Liver (tissue), 9 donors: ENCODE measurements around the gene BGN. TPM values are rescaled to one million over a fixed set of nuclear protein-coding genes. Genes with fewer than 3 reads are reported as not detected.

Source experiments
- DNase-seq: peaks from one replicate; pipeline ENCODE4 v3.0.0-alpha.2; 2017; ENCODE audit warnings: low spot score
- H3K27ac ChIP-seq, 2 donors: one replicate each; pipeline ENCODE4 v1.7.0; 2013; ENCODE audit warnings: inconsistent platforms in 2 of 2, low read length in 2 of 2, control low read depth in 1 of 2, low read depth in 1 of 2, mild to moderate bottlenecking in 1 of 2
- H3K27me3 ChIP-seq, 4 donors: one replicate each; pipeline versions ENCODE4 v1.6.1 to v1.7.0; 2013; ENCODE audit warnings: low read length in 3 of 4, inconsistent platforms in 1 of 4, mild to moderate bottlenecking in 1 of 4, moderate library complexity in 1 of 4; ENCODE audit not compliant: control insufficient read depth in 4 of 4, insufficient read depth in 4 of 4
- H3K36me3 ChIP-seq, 4 donors: one replicate each; pipeline versions ENCODE4 v1.6.1 to v1.7.0; 2013; ENCODE audit warnings: low read length in 3 of 4, mild to moderate bottlenecking in 3 of 4, low read depth in 1 of 4, moderate library complexity in 1 of 4; ENCODE audit not compliant: control insufficient read depth in 4 of 4, insufficient read depth in 3 of 4
- H3K4me1 ChIP-seq, 4 donors: one replicate each; pipeline versions ENCODE4 v1.6.1 to v1.7.0; 2013; ENCODE audit warnings: low read length in 3 of 4, mild to moderate bottlenecking in 3 of 4, moderate library complexity in 1 of 4; ENCODE audit not compliant: control insufficient read depth in 4 of 4, insufficient read depth in 4 of 4
- H3K4me3 ChIP-seq, 3 donors: one replicate each; pipeline versions ENCODE4 v1.6.1 to v1.7.0; 2013; ENCODE audit warnings: low read length in 3 of 3, control low read depth in 1 of 3, low read depth in 1 of 3, mild to moderate bottlenecking in 1 of 3
- H3K9ac ChIP-seq, 2 donors: one replicate each; pipeline ENCODE4 v1.7.0; 2013; ENCODE audit warnings: low read length in 2 of 2, mild to moderate bottlenecking in 2 of 2, moderate library complexity in 2 of 2, control low read depth in 1 of 2, low read depth in 1 of 2
- H3K9me3 ChIP-seq, 4 donors: one replicate each; pipeline versions ENCODE4 v1.6.1 to v1.7.0; 2013; ENCODE audit warnings: low read length in 3 of 4; ENCODE audit not compliant: control insufficient read depth in 4 of 4
- ATF3 ChIP-seq: IDR thresholded peaks from 2 replicates; pipeline ENCODE4 v1.6.1; 2016; ENCODE audit warnings: antibody characterized with exemption
- CTCF ChIP-seq: fragments of 150-350 bp; IDR thresholded peaks from 2 replicates; pipeline ENCODE4 v1.5.1; 2017; ENCODE audit warnings: improper control_type of control experiment, low read depth, low read length; ENCODE audit not compliant: missing input control
- FOXA1 ChIP-seq: IDR thresholded peaks from 2 replicates; pipeline ENCODE4 v1.6.1; 2016; ENCODE audit warnings: antibody characterized with exemption
- HNF4A ChIP-seq, 2 donors: conservative IDR thresholded peaks; 2 replicates each; pipeline ENCODE4 v1.6.1; 2016; ENCODE audit warnings: antibody characterized with exemption in 2 of 2, mild to moderate bottlenecking in 2 of 2
- JUND ChIP-seq, 2 donors: IDR thresholded peaks; 2 replicates each; pipeline ENCODE4 v1.6.1; 2016; ENCODE audit warnings: antibody characterized with exemption in 2 of 2
- RAD21 ChIP-seq, 2 donors: IDR thresholded peaks; 2 replicates each; pipeline ENCODE4 v1.6.1; 2016; ENCODE audit warnings: antibody characterized with exemption in 2 of 2, mild to moderate bottlenecking in 2 of 2
- REST ChIP-seq: IDR thresholded peaks from 2 replicates; pipeline ENCODE4 v1.6.1; 2016; ENCODE audit warnings: antibody characterized with exemption, mild to moderate bottlenecking
- RXRA ChIP-seq, 2 donors: IDR thresholded peaks; 2 replicates each; pipeline ENCODE4 v1.6.1; 2017 to 2018; ENCODE audit warnings: antibody characterized with exemption in 2 of 2, mild to moderate bottlenecking in 1 of 2
- ZBTB33 ChIP-seq: IDR thresholded peaks from 2 replicates; pipeline ENCODE4 v1.6.1; 2016; ENCODE audit warnings: antibody characterized with exemption
- WGBS: extraction: QIAGEN DNeasy Blood & Tissue Kit; methylation state at CpG from one replicate; pipeline ENCODE4 v1.1.7; 2013; 5-methylcytosine and 5-hydroxymethylcytosine counted together
- polyA plus RNA-seq, 2 donors: library from polyadenylated mRNA; stranded (reverse) in 1 of 2; unstranded in 1 of 2; fragments of 200-250 nt in 1 of 2; fragments of >200 nt in 1 of 2; fragmentation: Nextera tagmentation in 1 of 2; extraction: Ambion mirVana in 1 of 2; gene quantifications; one replicate each; pipeline versions ENCODE4 v1.2.1 to v1.2.3, GENCODE V29; 2013 to 2015
- total RNA-seq, 2 donors: library from RNA; depleted of rRNA; stranded (reverse); fragments of >200 nt; gene quantifications; one replicate each; pipeline ENCODE4 v1.2.3, GENCODE V29; 2014
- donor health status: healthy.
- donor health status: healthy.
- donor health status: healthy.
- donor health status: healthy.
- donor health status: healthy.

BGN gene
- total and polyA plus RNA-seq, 4 donors = 11.7 to 131 (median 44.8) TPM

GRCh38 chrX:153537526-153538295 is 42.9 kb downstream of the BGN start:
- no peak overlapping the region for H3K4me3 ChIP-seq
- no peaks in the 10 kb centered on the region for H3K27me3 ChIP-seq
- no peak for DNase-seq
- H3K4me1 ChIP-seq = peaks cover 0 to 9% (median 4%) of the 10 kb centered on the region in 4 donors
- TF ChIP-seq ZBTB33 = no peak
- no peak for TF ChIP-seq HNF4A (conservative IDR thresholded peaks at IDR 0.05)
- TF ChIP-seq FOXA1 = no peak
- TF ChIP-seq JUND (IDR thresholded peaks at IDR 0.05) = no peak
- TF ChIP-seq REST = no peak
- H3K27ac ChIP-seq = no peak overlapping the region
- H3K9ac ChIP-seq = no peak overlapping the region
- H3K36me3 ChIP-seq = no peaks in the 10 kb centered on the region
- WGBS = 76% methylated on average over 26 of the region's 26 CpGs
- H3K9me3 ChIP-seq = no peaks in the 10 kb centered on the region

GRCh38 chrX:153538424-153538823 is 43.6 kb downstream of the BGN start:
- Histone ChIP-seq H3K27me3 (no peaks in the 10 kb centered on the region), H3K36me3 (no peaks in the 10 kb centered on the region), H3K4me3 (no peak overlapping the region), H3K27ac (no peak overlapping the region), H3K4me1 (peaks cover 0 to 9% (median 4%) of the 10 kb centered on the region in 4 donors), H3K9me3 (no peaks in the 10 kb centered on the region), H3K9ac (no peak overlapping the region)
- no peak for DNase-seq
- peak in 1 of 2 donors; percentile 44 for TF ChIP-seq HNF4A (conservative IDR thresholded peaks at IDR 0.05)
- no peak for TF ChIP-seq RAD21 (IDR thresholded peaks at IDR 0.05)
- TF ChIP-seq RXRA (IDR thresholded peaks at IDR 0.05) = no peak
- 47% methylated on average over 17 of the region's 17 CpGs for WGBS

GRCh38 chrX:153539171-153539978 is 44.6 kb downstream of the BGN start:
- no peaks in the 10 kb centered on the region for H3K9me3 ChIP-seq
- H3K9ac ChIP-seq = no peak overlapping the region
- 37% methylated on average over 31 of the region's 31 CpGs for WGBS
- H3K4me1 ChIP-seq = peaks cover 0 to 9% (median 4%) of the 10 kb centered on the region in 4 donors
- H3K4me3 ChIP-seq = no peak overlapping the region
- no peaks in the 10 kb centered on the region for H3K36me3 ChIP-seq
- no peaks in the 10 kb centered on the region for H3K27me3 ChIP-seq
- TF ChIP-seq JUND (IDR thresholded peaks at IDR 0.05) (no peak), ATF3 (no peak), RAD21 (IDR thresholded peaks at IDR 0.05) (peak; percentile 78 to 88), RXRA (IDR thresholded peaks at IDR 0.05) (peak in 1 of 2 donors; percentile 15), CTCF (peak; percentile 84)
- peak; percentile 64 for DNase-seq
- H3K27ac ChIP-seq = no peak overlapping the region
